Eye (tissue), 1 donor: Measurements from ENCODE around the gene NOC3L.

Source experiments
- DNase-seq: peaks from one replicate; pipeline ENCODE4 v3.0.0-alpha.2; 2015

The NOC3L gene

DNA sequence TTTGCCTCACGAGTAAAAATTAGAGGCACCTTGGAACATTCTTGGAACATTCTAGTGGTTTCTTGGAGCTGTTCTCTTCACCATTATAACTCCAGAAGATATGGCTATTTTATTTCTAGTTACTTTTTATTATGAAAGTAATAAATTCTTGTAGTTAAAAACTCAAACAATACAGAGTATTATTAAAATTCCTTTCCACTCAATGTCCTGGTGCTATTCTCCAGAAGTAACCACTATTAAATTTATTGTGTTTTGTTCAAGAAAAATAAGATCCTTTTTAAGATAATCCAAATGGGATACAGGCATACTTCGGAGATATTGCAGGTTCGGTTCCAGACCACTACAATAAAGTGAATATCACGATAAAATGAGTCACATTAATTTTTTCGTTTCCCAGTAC, 68.6 kb downstream of the NOC3L start:
- DNase-seq: no peak

DNA sequence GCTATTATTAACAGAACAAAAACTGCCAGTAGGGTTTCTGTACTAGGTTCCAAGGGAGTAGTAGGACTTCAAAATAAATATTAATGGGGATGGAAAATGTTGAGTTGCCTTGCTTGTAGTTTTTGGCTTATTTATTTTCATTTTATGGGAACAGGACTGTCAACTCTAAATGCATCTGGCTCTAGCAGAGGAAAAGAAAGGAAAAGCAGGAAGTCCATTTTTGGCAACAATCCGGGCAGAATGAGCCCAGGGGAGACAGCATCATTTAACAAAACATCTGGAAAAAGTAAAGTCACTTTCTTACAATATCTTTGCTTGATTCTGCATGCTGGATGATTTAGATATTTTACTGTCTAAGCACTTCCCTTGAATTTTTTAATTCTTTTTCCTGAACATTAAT, 69.4 kb downstream of the NOC3L start:
- DNase-seq: peak; percentile 70

DNA sequence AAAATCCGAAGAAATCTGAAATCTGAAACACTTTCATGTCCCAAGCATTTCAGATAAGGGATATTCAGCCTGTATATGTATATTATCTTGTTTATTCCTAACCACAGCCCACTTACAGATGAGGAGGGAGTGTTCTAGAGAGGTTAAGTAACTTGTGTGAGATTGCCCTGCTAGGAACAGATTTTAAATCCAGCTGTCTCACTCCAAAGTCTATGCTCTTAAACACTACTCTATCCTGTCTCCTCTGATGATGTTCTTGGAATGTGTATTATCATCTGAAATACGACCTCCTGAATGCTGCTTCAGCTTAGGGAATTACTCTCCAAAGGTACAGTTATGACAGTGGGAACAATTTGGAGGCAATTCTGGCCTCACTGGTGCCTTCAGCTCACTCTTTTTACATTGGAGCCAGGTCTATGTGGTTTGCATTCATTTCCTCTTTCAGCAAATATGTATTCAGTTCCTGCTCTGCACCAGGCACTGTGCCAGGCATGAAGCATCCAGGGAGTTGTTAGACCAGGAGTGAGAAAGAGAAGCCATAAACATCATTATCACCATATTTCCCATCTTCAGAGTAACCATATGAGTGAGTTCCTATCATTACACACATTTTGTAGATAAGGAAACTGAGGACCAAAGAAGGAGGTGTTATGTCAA, 70.2 kb downstream of the NOC3L start:
- peak; percentile 41 for DNase-seq

DNA sequence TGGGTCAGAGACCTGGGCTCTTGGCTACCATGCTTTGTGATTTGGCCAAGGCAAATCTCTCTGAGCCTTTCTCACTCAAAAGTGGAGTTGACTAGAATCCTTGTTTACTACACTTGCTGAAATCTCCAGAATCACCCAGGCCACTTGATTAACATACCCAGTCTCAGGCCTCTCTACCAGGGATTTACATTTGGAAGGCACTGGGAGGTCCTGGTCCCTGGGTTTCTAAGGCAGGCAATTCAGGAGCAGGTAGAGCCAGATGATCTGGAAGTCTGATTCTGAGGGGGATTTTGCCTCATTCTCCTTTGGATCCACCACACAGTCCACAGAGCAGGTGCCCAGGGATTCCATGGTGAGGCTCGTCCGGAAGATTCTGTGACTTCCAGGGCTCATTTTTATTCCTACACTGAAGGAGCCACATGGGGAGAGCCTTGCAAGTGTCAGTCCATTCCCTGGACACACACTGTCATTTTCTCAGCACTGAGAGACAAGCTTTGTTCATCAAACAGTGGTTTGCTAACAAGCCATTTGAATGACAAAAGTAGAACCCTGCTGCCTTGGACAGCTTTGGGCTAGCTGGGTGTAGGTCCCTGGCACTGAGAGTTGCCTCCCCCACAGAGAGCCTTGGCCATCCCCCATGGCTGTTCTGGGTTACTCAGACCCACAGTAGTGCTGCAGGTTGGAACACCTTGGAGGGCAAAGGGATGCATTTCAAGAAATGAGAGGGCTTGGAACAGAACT, 74.2 kb downstream of the NOC3L start:
- DNase-seq: no peak

DNA sequence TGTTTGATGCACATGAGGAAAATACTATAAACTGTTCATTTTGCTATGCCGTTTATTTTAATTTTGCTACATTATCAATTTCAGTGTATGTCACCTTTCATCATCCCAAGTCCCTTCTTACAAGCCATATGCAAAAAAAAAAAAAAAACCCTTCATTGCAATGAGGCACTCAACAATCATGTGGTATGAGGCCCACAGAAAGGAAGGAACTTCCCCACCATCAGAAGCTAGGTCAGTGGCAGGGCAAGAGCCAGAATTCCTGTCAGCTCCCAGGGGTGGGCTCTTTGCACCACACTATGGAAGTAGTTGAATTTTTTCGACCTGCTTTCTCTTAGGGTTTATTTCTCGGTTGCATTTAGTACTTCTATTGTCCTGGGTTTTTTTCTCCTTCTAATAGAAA, 75.4 kb downstream of the NOC3L start:
- DNase-seq: no peak

DNA sequence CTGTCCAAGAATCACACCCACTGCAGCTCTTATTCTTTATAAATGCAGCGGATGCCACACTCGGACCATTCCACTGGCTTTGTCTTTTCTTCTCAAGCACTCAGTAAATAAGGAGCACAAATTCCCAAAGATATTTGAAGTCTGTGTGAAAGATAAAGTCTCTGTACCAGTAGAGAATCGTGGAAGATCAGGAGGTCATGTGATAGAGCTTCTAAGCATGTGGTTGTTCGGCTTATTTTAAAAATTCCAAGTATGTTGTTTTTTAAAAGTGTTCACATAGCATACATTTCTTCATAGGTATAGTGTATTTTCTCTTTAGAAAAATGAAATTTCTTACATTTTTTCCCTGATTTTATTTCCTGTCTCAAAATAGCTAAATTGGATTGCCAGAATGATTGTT, 75.8 kb downstream of the NOC3L start:
- DNase-seq: no peak

DNA sequence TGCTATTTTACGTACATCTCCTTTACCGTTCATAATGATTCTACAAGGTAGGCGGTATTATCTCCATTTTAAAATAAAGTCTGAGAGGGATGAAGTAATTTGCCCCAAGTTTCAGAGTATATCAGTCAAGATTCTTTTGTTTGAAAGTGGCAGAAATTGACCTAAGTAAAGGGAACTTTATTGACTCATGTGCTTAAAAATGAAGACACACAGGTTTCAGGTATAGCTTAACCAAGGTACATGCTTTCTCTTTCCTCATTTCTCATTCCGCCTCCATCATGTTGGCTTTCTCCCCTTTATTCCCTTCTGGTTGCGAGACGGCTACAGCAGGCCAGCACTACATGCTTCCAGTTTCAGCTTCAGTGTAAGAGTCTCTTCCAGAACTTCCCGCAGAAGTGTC, 77.5 kb downstream of the NOC3L start:
- no peak for DNase-seq
